Stimulated activated effector memory CD8-positive, alpha-beta T cell treated with anti-CD3 and anti-CD28 coated beads, Interleukin-12 subunit alpha, Interleukin-12 subunit beta, amount 100 ng/mL, for 72 hours (primary cell): ENCODE measurements around the gene ZNF346.

Experiments used
- ATAC-seq: fragments of 150-1000 bp; cut with Tn5 transposase; 2 replicates; pipeline ENCODE4 v1.10.0; 2021
- DNase-seq, 2 donors: peaks; one replicate each; pipeline ENCODE4 v3.0.0; 2021 to 2022; ENCODE audit warnings: low spot score in 2 of 2
- H3K27ac Mint-ChIP-seq: one replicate; pipeline ENCODE4 v1.8.0; 2022; ENCODE audit warnings: mild to moderate bottlenecking, mixed read lengths
- H3K36me3 Mint-ChIP-seq: one replicate; pipeline ENCODE4 v1.8.0; 2022; ENCODE audit warnings: mild to moderate bottlenecking, mixed read lengths
- H3K4me1 Mint-ChIP-seq: one replicate; pipeline ENCODE4 v1.8.0; 2022; ENCODE audit warnings: mixed read lengths
- H3K4me3 Mint-ChIP-seq: one replicate; pipeline ENCODE4 v1.8.0; 2022; ENCODE audit warnings: mild to moderate bottlenecking, mixed read lengths
- H3K9me3 Mint-ChIP-seq: one replicate; pipeline ENCODE4 v1.8.0; 2022; ENCODE audit warnings: mixed read lengths

The ZNF346 gene

DNA sequence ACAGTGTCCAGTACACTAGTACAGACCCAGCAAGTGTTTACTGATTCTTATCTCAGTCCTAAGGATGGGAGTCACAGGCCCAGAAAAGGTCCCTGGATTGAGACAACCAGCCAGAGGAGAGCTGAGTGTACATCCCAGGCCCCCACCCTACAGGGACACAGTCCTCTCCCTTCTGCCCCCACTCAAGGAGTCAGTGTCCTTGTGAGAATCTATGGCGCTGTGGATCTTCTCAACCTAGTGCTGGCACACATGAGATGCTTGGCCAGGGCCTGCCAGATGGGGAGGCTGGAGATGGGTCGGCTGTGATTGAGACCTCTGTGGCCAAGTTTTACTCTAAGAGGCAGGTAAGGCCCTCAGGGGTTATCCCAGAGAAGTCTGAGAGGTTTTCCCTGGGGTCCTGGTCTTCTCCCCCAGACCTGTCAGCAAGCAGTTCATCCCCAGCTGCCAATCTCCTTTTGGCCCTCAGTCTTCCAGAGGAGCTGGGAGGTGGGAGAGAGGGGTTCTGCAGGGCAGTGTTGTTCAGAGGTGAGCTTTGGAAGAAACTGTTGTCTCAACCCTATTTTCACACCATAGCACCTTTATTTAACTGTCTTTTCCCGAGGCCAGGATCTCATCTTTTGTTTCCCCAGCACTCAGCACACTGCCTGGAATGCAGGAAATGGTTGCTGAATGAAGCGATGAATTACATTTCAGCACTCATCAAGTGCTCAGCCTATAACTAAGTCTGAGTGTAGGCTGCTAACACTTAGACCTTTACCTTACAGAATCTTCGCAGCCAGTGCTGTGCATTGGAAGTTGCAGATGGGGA, 107.9 kb downstream of the ZNF346 start:
- Mint-ChIP-seq H3K4me3 (no peak overlapping the region), H3K27ac (no peak overlapping the region), H3K36me3 (peaks cover 13% of the 10 kb centered on the region), H3K4me1 (peaks cover 34% of the 10 kb centered on the region), H3K9me3 (no peaks in the 10 kb centered on the region)
- ATAC-seq (no peak), DNase-seq (no peak)
